HepG2 (cell line): Measurements from ENCODE around the gene RDH14. TPM values are rescaled to one million over a fixed set of nuclear protein-coding genes. Genes with fewer than 3 reads are reported as not detected.

Experiments
- ATF7-NPFF ChIP-seq: sonication (generic); formaldehyde crosslinking; IDR thresholded peaks from 2 replicates; pipeline ENCODE4 v1.8.1; 2023; ENCODE audit warnings: mild to moderate bottlenecking, low read depth, missing genetic modification reagents, moderate library complexity
- CENPT ChIP-seq: sonication (generic); formaldehyde crosslinking; IDR thresholded peaks from 2 replicates; pipeline ENCODE4 v1.8.0; 2022; ENCODE audit warnings: low read depth, mild to moderate bottlenecking, moderate library complexity, missing genetic modification reagents
- KAT2B ChIP-seq: fragments of 150-350 bp; IDR thresholded peaks from 2 replicates; pipeline ENCODE4 v1.6.1; 2014; ENCODE audit warnings: low read depth, low read length, borderline replicate concordance
- KDM5A ChIP-seq: fragments of 200-600 bp; sonication (generic); IDR thresholded peaks from 2 replicates; pipeline ENCODE4 v1.7.0; 2018; ENCODE audit warnings: antibody characterized with exemption, mild to moderate bottlenecking, low read length, borderline replicate concordance
- MYC ChIP-seq: sonication (generic); formaldehyde crosslinking; IDR thresholded peaks from 2 replicates; pipeline ENCODE4 v1.9.0; 2021; ENCODE audit warnings: missing genetic modification reagents, borderline replicate concordance
- NFYC ChIP-seq: IDR thresholded peaks from 2 replicates; pipeline ENCODE4 v1.6.1; 2016; ENCODE audit warnings: missing genetic modification reagents, missing compliant biosample characterization
- SATB2 ChIP-seq: sonication (generic); formaldehyde crosslinking; IDR thresholded peaks from 2 replicates; pipeline ENCODE4 v1.5.0; 2020; ENCODE audit warnings: missing genetic modification reagents
- SNRNP70 ChIP-seq: fragments of 200-400 bp; formaldehyde crosslinking; IDR thresholded peaks from 2 replicates; pipeline ENCODE4 v1.6.1; 2017; ENCODE audit warnings: mild to moderate bottlenecking, low read depth, low read length, moderate library complexity
- SUZ12 ChIP-seq: fragments of 150-350 bp; IDR thresholded peaks from 2 replicates; pipeline ENCODE4 v1.6.1; 2014; ENCODE audit warnings: low read depth, low read length
- ZFP37 ChIP-seq: sonication (generic); formaldehyde crosslinking; IDR thresholded peaks from 2 replicates; pipeline ENCODE4 v1.4.0; 2020; ENCODE audit warnings: missing genetic modification reagents, borderline replicate concordance
- ZNF615 ChIP-seq: sonication (generic); formaldehyde crosslinking; IDR thresholded peaks from 2 replicates; pipeline ENCODE4 v1.5.0; 2020; ENCODE audit warnings: mild to moderate bottlenecking, missing genetic modification reagents, borderline replicate concordance
- ZNF83 ChIP-seq: sonication (generic); formaldehyde crosslinking; IDR thresholded peaks from 2 replicates; pipeline ENCODE4 v1.4.0; 2020; ENCODE audit warnings: missing genetic modification reagents, mild to moderate bottlenecking, borderline replicate concordance
- ZSCAN20 ChIP-seq: sonication (generic); formaldehyde crosslinking; IDR thresholded peaks from 2 replicates; pipeline ENCODE4 v1.4.0; 2020; ENCODE audit warnings: missing genetic modification reagents, mild to moderate bottlenecking, borderline replicate concordance
- polyA plus RNA-seq, 8 experiments: library from polyadenylated mRNA; depleted of rRNA in 3 of 8; stranded (reverse) in 7 of 8; unstranded in 1 of 8; fragments of >200 nt; fragmentation: Illumina TruSeq in 4 of 8; extraction: Trizol in 4 of 8; gene quantifications; 2 replicates each; pipeline versions ENCODE4 v1.2.1 to v1.2.3, GENCODE V29; 2011 to 2016; ENCODE audit warnings: low read depth in 4 of 8, missing spikeins in 1 of 8, mixed read lengths in 1 of 8; ENCODE audit not compliant: insufficient read depth in 1 of 8
- total RNA-seq, 5 experiments: library from RNA; depleted of rRNA; stranded (reverse); fragments of >200 nt; fragmentation: Illumina TruSeq; extraction: Trizol; gene quantifications; 2 replicates each; pipeline ENCODE4 v1.2.3, GENCODE V29; 2016; ENCODE audit warnings: low read depth in 1 of 5
- TF ChIP-seq, protein P1 (sequence below), 2 experiments: sonication (generic) in 1 of 2; formaldehyde crosslinking in 1 of 2; IDR thresholded peaks; 2 replicates each; pipeline versions ENCODE4 v1.6.1 to v1.9.0; 2014 to 2022; ENCODE audit warnings: antibody characterized with exemption in 1 of 2, borderline replicate concordance in 1 of 2, inconsistent platforms in 1 of 2, low read depth in 1 of 2, missing genetic modification reagents in 1 of 2
- TF ChIP-seq, protein P2 (sequence below): sonication (generic); formaldehyde crosslinking; IDR thresholded peaks from 2 replicates; pipeline ENCODE4 v1.5.0; 2020; ENCODE audit warnings: missing genetic modification reagents
- TF ChIP-seq, protein P3 (sequence below): sonication (generic); formaldehyde crosslinking; IDR thresholded peaks from 2 replicates; pipeline ENCODE4 v1.8.1; 2023; ENCODE audit warnings: mild to moderate bottlenecking, inconsistent platforms, moderate library complexity, missing genetic modification reagents, borderline replicate concordance
- TF ChIP-seq, protein P4 (sequence below): sonication (generic); formaldehyde crosslinking; IDR thresholded peaks from 2 replicates; pipeline ENCODE4 v1.5.0; 2020; ENCODE audit warnings: mild to moderate bottlenecking, missing genetic modification reagents

RDH14 gene
- total and polyA plus RNA-seq, 2 of the 13 experiments (the other 11 are each of a cell fraction or from before 2014, with no cell fraction given): 27.4 to 39.9 TPM

DNA sequence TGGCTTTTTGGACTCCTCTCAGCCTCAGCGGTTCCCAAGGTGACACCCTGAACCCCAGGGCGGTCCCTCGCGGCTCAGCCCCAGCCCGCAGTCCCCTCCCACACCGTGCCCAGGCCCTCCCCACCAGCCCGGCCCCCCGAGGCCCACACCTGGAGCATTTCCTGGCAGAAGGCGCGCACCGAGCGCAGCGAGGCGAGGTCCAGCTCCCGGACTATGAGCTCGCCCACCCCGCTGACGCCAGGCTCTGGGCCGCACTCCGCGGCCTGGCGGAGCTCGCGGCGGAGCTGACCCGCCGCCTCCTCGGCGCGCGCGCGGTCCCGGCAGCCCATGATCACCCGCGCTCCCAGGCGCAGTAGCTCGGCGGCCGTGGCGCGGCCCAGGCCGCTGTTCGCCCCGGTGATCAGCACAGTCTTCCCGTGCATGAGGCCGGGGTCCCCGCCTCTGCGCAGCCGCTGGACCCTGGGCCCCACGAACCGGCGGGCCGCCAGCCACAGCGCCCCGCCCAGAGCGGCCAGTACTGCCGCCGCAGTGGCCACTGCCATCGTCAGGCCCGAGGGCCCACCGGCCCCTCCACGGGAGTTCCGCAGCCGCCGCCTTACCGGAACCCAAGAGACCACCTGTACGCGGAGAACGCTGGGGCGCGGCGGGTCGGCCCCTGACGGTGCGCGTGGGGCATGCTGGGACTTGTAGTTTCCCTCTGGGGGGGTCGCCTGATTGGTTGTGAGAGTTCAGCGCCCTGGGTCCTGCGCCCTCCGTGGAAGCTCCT lies at the start of gene RDH14 (continued):
- TF ChIP-seq, protein P1, sequence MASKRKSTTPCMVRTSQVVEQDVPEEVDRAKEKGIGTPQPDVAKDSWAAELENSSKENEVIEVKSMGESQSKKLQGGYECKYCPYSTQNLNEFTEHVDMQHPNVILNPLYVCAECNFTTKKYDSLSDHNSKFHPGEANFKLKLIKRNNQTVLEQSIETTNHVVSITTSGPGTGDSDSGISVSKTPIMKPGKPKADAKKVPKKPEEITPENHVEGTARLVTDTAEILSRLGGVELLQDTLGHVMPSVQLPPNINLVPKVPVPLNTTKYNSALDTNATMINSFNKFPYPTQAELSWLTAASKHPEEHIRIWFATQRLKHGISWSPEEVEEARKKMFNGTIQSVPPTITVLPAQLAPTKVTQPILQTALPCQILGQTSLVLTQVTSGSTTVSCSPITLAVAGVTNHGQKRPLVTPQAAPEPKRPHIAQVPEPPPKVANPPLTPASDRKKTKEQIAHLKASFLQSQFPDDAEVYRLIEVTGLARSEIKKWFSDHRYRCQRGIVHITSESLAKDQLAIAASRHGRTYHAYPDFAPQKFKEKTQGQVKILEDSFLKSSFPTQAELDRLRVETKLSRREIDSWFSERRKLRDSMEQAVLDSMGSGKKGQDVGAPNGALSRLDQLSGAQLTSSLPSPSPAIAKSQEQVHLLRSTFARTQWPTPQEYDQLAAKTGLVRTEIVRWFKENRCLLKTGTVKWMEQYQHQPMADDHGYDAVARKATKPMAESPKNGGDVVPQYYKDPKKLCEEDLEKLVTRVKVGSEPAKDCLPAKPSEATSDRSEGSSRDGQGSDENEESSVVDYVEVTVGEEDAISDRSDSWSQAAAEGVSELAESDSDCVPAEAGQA (IDR thresholded peaks at IDR 0.05; ENCODE audit: low read depth): peak; percentile 87
- TF ChIP-seq, protein P1 (CRISPR knock-in tag; IDR thresholded peaks at IDR 0.05; ENCODE audit: borderline replicate concordance): 0 out of 2 replicates have a peak, but pooled peaks have one; percentile 46
- TF ChIP-seq, protein P2, sequence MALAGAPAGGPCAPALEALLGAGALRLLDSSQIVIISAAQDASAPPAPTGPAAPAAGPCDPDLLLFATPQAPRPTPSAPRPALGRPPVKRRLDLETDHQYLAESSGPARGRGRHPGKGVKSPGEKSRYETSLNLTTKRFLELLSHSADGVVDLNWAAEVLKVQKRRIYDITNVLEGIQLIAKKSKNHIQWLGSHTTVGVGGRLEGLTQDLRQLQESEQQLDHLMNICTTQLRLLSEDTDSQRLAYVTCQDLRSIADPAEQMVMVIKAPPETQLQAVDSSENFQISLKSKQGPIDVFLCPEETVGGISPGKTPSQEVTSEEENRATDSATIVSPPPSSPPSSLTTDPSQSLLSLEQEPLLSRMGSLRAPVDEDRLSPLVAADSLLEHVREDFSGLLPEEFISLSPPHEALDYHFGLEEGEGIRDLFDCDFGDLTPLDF (CRISPR knock-in tag): 0 out of 2 replicates have a peak, but pooled peaks have one; percentile 34
- TF ChIP-seq ATF7-NPFF: peak; percentile 95
- no peak for TF ChIP-seq SATB2 (CRISPR knock-in tag)
- TF ChIP-seq SNRNP70: no peak
- TF ChIP-seq, protein P3, sequence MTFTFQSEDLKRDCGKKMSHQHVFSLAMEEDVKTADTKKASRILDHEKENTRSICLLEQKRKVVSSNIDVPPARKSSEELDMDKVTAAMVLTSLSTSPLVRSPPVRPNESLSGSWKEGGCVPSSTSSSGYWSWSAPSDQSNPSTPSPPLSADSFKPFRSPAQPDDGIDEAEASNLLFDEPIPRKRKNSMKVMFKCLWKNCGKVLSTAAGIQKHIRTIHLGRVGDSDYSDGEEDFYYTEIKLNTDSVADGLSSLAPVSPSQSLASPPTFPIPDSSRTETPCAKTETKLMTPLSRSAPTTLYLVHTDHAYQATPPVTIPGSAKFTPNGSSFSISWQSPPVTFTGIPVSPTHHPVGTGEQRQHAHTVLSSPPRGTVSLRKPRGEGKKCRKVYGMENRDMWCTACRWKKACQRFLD (CRISPR knock-in tag): peak; percentile 94
- TF ChIP-seq KAT2B: no peak
- TF ChIP-seq ZFP37: no peak
- peak; percentile 92 for TF ChIP-seq SUZ12
- peak; percentile 84 for TF ChIP-seq ZNF83
- peak; percentile 80; the same call in 1 of the 2 replicates for TF ChIP-seq MYC (CRISPR knock-in tag)
- TF ChIP-seq CENPT (CRISPR knock-in tag): no peak
- TF ChIP-seq KDM5A: peak; percentile 73; the same call in 1 of the 2 replicates
- no peak for TF ChIP-seq ZNF615 (CRISPR knock-in tag)
- TF ChIP-seq, protein P4, sequence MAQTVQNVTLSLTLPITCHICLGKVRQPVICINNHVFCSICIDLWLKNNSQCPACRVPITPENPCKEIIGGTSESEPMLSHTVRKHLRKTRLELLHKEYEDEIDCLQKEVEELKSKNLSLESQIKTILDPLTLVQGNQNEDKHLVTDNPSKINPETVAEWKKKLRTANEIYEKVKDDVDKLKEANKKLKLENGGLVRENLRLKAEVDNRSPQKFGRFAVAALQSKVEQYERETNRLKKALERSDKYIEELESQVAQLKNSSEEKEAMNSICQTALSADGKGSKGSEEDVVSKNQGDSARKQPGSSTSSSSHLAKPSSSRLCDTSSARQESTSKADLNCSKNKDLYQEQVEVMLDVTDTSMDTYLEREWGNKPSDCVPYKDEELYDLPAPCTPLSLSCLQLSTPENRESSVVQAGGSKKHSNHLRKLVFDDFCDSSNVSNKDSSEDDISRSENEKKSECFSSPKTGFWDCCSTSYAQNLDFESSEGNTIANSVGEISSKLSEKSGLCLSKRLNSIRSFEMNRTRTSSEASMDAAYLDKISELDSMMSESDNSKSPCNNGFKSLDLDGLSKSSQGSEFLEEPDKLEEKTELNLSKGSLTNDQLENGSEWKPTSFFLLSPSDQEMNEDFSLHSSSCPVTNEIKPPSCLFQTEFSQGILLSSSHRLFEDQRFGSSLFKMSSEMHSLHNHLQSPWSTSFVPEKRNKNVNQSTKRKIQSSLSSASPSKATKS: no peak
- peak; percentile 93; the same call in 1 of the 2 replicates for TF ChIP-seq ZSCAN20 (CRISPR knock-in tag)
- peak; percentile 90 for TF ChIP-seq NFYC
